Epithelial cell of proximal tubule (primary cell): Measurements from ENCODE around the gene CNTFR. TPM values are rescaled to one million over a fixed set of nuclear protein-coding genes. Genes with fewer than 3 reads are reported as not detected.

Source experiments
- DNase-seq: peaks from one replicate; pipeline ENCODE4 v3.0.0-alpha.2; 2011; ENCODE audit warnings: low read depth
- H3K4me3 ChIP-seq: 2 replicates; pipeline ENCODE4 v1.5.1; 2011; ENCODE audit warnings: low read depth, mild to moderate bottlenecking, low read length
- CTCF ChIP-seq: conservative IDR thresholded peaks from 2 replicates; pipeline ENCODE4 v1.5.1; 2012; ENCODE audit warnings: low read depth, mild to moderate bottlenecking, low read length
- total RNA-seq: library from RNA; depleted of rRNA; stranded (reverse); fragments of >200 nt; gene quantifications from 2 replicates; pipeline ENCODE4 v1.2.3, GENCODE V29; 2015

The CNTFR gene
- total RNA-seq, 1 donor from 2014 or later: not detected

GRCh38 chr9:34518110-34518616 is 71.4 kb downstream of the CNTFR start:
- TF ChIP-seq CTCF: no peak
- DNase-seq: no peak
- H3K4me3 ChIP-seq: no peak overlapping the region

GRCh38 chr9:34517185-34517584 is 72.3 kb downstream of the CNTFR start:
- no peak for DNase-seq
- H3K4me3 ChIP-seq: no peak overlapping the region
- TF ChIP-seq CTCF: no peak

DNA sequence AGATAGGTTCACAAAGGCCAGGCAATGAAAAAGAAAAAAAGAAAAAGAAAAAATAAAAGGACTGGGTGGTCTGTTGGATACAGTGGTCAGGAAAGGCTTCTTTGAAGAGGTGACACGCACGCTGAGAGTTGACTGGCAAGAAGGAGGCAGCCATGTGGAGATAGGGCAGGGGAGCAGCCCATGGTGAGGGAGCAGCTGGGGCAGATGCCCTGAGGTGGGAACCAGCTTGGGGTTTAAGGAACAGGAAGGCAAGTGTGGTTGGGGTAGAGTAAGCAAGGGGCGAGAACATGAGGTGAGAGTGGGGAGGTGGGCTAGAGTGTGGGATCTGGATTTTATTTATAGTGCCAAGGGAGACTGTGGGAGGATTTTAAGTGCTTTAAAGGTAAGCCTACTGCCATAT is 73.6 kb downstream of the CNTFR start:
- no peak for TF ChIP-seq CTCF

GRCh38 chr9:34514816-34515215 is 74.7 kb downstream of the CNTFR start:
- no peak for TF ChIP-seq CTCF
- no peak for DNase-seq
- no peak overlapping the region for H3K4me3 ChIP-seq

More for the DNA sequence above, 73.6 kb downstream of the CNTFR start:
- DNase-seq: no peak
- H3K4me3 ChIP-seq: no peak overlapping the region

GRCh38 chr9:34514401-34514800 is 75.1 kb downstream of the CNTFR start:
- no peak for TF ChIP-seq CTCF
- DNase-seq: no peak
- H3K4me3 ChIP-seq: no peak overlapping the region

DNA sequence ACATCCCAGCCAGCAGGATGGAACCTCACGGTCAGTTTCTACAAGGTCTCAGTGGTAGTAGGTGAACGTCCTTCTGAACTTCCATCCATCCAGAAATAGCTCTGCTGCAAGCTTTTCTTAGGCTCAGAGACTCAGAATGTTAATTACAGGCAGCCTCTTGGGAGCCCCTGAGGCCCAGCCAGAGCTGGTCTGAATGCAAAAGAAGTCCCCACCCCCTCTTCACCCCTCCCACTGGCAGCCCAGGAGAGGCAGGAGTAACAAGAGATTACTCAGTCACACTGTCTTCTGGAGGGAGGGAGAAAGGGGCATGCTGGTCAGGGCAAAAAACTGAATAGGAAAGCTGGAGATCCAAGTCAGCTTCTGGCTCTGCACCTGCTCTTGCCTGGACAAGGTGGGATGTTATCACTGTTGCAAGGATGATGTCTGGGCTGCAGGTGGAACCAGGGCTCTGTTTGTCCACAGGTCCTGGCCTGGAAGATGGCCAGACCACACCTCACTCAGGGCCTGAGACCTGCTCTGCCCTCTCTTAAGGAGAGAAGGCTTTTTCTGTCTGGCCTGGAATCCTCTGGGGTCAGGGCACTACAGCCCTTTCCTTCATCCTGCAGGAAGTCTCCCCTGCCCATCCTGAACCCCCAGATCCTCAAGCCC is 75.8 kb downstream of the CNTFR start:
- H3K4me3 ChIP-seq: no peak overlapping the region
- no peak for TF ChIP-seq CTCF
- no peak for DNase-seq
